Activated T-cell treated with anti-CD3 and anti-CD28 coated beads, Interleukin-2, amount 50 U/mL, for 72 hours (primary cell): Measurements from ENCODE around the gene RNF224. TPM values are rescaled to one million over a fixed set of nuclear protein-coding genes. Genes with fewer than 3 reads are reported as not detected.
"Not testable (repeated sequence)": the region's sequence is repeated elsewhere in the genome, so short reads cannot be mapped to it uniquely, and the experiment has no call there.

Experiments
- ATAC-seq, 2 donors: fragments of 150-1000 bp; cut with Tn5 transposase; replicated peaks in 1 of 2; 2 replicates each; pipeline ENCODE4 v1.10.0; 2021; ENCODE audit warnings: moderate library complexity in 2 of 2, mild to moderate bottlenecking in 1 of 2
- DNase-seq, 2 donors: peaks; one replicate each; pipeline ENCODE4 v3.0.0; 2021 to 2022; ENCODE audit warnings: mixed read lengths in 1 of 2
- H3K27ac Mint-ChIP-seq: one replicate; pipeline ENCODE4 v1.8.0; 2022; ENCODE audit warnings: mild to moderate bottlenecking, moderate library complexity, mixed read lengths
- H3K27me3 Mint-ChIP-seq: one replicate; pipeline ENCODE4 v1.8.0; 2022; ENCODE audit warnings: low read depth, mixed read lengths
- H3K36me3 Mint-ChIP-seq, 2 donors: one replicate each; pipeline ENCODE4 v1.8.0; 2022; ENCODE audit warnings: mixed read lengths in 2 of 2, mild to moderate bottlenecking in 1 of 2; ENCODE audit not compliant: insufficient read depth in 2 of 2
- H3K4me1 Mint-ChIP-seq: one replicate; pipeline ENCODE4 v1.8.0; 2022; ENCODE audit warnings: low read depth, mixed read lengths
- H3K4me3 Mint-ChIP-seq, 2 donors: one replicate each; pipeline ENCODE4 v1.8.0; 2022; ENCODE audit warnings: mild to moderate bottlenecking in 2 of 2, mixed read lengths in 2 of 2, moderate library complexity in 2 of 2
- H3K9me3 Mint-ChIP-seq, 2 donors: one replicate each; pipeline ENCODE4 v1.8.0; 2022; ENCODE audit warnings: mixed read lengths in 2 of 2
- total RNA-seq, 2 donors: library from RNA; stranded (reverse); gene quantifications; one replicate each; pipeline ENCODE4 v1.2.3, GENCODE V29; 2022

Gene RNF224
- total RNA-seq, 2 donors from 2014 or later: 0.14 TPM; not detected in 1

GRCh38 chr9:137255448-137256114 is 28.3 kb downstream of the RNF224 start:
- H3K4me1 Mint-ChIP-seq: peaks cover 14% of the 10 kb centered on the region
- no peak for DNase-seq
- peak overlapping the region; percentile 42 for H3K27ac Mint-ChIP-seq

GRCh38 chr9:137256362-137256761 is 29.1 kb downstream of the RNF224 start:
- no peak for ATAC-seq
- H3K27me3 Mint-ChIP-seq: no peaks in the 10 kb centered on the region
- H3K4me1 Mint-ChIP-seq: peaks cover 14% of the 10 kb centered on the region
- no peaks in the 10 kb centered on the region for H3K9me3 Mint-ChIP-seq
- H3K27ac Mint-ChIP-seq: no peak overlapping the region
- DNase-seq: no peak
- H3K36me3 Mint-ChIP-seq: peaks cover 0 to 3% of the 10 kb centered on the region in 2 donors
- peak overlapping the region; percentile 83 to 87 for H3K4me3 Mint-ChIP-seq

More at GRCh38 chr9:137255448-137256114, 28.3 kb downstream of the RNF224 start:
- Mint-ChIP-seq H3K9me3 (no peaks in the 10 kb centered on the region), H3K27me3 (no peaks in the 10 kb centered on the region), H3K4me3 (peak overlapping the region; percentile 83 to 87), H3K36me3 (peaks cover 0 to 3% of the 10 kb centered on the region in 2 donors)
- peak in 1 of 2 donors; percentile 53 for ATAC-seq

DNA sequence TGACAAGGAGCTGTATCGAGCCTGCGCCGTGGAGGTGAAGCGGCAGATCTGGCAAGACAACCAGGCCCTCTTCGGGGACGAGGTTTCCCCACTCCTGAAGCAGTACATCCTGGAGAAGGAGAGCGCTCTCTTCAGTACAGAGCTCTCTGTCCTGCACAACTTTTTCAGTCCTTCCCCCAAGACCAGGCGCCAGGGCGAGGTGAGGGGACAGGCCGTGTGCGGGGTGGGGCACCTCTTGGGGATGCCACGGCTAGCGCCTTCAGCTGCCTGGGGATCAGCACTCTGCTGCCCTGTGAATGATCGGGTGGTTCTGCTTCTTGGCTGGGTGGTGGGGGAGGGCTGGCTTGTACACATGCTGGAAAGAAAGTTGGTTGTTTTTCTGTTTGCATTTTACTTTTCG is 29.6 kb downstream of the RNF224 start:
- Mint-ChIP-seq H3K4me1 (peaks cover 14% of the 10 kb centered on the region), H3K27ac (no peak overlapping the region), H3K36me3 (peaks cover 0 to 7% of the 10 kb centered on the region in 2 donors), H3K9me3 (no peaks in the 10 kb centered on the region), H3K27me3 (no peaks in the 10 kb centered on the region), H3K4me3 (peak overlapping the region; percentile 83 to 87)
- ATAC-seq (no peak), DNase-seq (no peak)

DNA sequence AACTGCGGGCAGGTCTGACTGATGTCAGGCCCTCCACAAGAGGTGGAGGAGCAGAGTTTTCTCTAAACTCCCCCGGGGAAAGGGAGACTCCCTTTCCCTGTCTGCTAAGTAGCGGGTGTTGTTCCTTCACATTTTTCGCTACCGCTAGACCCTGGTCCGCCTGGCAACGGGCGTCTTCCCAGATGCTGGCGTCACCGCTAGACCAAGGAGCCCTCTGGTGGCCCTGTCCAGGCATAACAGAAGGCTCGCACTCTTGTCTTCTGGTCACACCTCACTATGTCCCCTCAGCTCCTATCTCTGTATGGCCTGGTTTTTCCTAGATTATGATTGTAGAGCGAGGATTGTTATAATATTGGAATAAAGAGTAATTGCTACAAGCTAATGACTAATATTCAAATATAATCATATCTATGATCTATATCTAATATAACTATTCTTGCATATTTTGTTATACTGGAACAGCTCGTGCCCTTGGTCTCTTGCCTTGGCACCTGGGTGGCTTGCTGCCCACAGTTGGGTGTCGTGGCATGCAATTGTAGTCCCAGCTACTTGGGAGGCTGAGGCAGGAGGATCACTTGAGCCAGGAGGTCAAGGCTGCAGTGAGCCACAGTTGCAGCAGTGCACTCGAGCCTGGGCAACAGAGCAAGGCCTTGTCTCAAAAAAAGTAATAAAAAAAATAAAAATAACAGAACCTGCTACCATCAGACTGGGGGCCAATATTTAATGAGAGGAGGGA is 35.0 kb downstream of the RNF224 start:
- not testable (repeated sequence) for H3K9me3 Mint-ChIP-seq, H3K27me3 Mint-ChIP-seq, H3K4me3 Mint-ChIP-seq, DNase-seq, H3K36me3 Mint-ChIP-seq, H3K4me1 Mint-ChIP-seq, ATAC-seq, H3K27ac Mint-ChIP-seq

- H3K27me3 Mint-ChIP-seq: no peaks in the 10 kb centered on the region
- peaks cover 0 to 5% of the 10 kb centered on the region in 2 donors for H3K36me3 Mint-ChIP-seq
- ATAC-seq (no peak), DNase-seq (no peak)
- no peak overlapping the region for H3K27ac Mint-ChIP-seq
- H3K4me3 Mint-ChIP-seq: no peak overlapping the region
- no peaks in the 10 kb centered on the region for H3K4me1 Mint-ChIP-seq
- no peaks in the 10 kb centered on the region for H3K9me3 Mint-ChIP-seq
Observed at GRCh38 chr9:137262909-137263285, 35.6 kb downstream of the RNF224 start.

DNA sequence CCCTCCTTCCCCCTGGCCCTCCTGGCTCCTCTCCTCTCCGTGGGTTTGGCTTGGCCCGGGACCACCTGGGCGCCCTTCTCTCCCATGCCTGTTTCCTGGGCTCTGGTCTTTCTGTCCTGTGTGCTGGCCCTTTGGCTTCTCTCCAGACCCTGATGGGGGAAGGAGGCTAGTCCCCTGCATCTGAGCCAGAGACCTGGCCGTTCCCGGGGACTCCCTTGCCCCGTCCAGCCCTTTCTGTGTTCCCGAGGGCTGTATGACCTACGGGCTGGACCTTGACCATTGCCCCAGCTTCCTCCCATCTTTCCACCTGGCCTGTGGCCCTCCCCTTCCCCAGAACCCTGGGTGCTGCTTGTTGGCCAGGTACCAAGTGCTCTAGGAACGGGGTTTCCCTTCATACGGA is 36.2 kb downstream of the RNF224 start:
- Mint-ChIP-seq H3K4me3 (no peak overlapping the region), H3K36me3 (peaks cover 0 to 5% of the 10 kb centered on the region in 2 donors), H3K4me1 (no peaks in the 10 kb centered on the region), H3K27me3 (no peaks in the 10 kb centered on the region), H3K9me3 (no peaks in the 10 kb centered on the region), H3K27ac (no peak overlapping the region)
- ATAC-seq (no peak), DNase-seq (no peak)

- H3K27ac Mint-ChIP-seq: no peak overlapping the region
- H3K36me3 Mint-ChIP-seq: peaks cover 2 to 5% of the 10 kb centered on the region in 2 donors
- ATAC-seq (no peak), DNase-seq (no peak)
- no peaks in the 10 kb centered on the region for H3K27me3 Mint-ChIP-seq
- H3K4me1 Mint-ChIP-seq: no peaks in the 10 kb centered on the region
- H3K4me3 Mint-ChIP-seq: no peak overlapping the region
- no peaks in the 10 kb centered on the region for H3K9me3 Mint-ChIP-seq
Observed at GRCh38 chr9:137264067-137264466, 36.8 kb downstream of the RNF224 start.

GRCh38 chr9:137265496-137266161 is 38.3 kb downstream of the RNF224 start:
- H3K9me3 Mint-ChIP-seq: no peaks in the 10 kb centered on the region
- H3K36me3 Mint-ChIP-seq: peaks cover 2 to 11% of the 10 kb centered on the region in 2 donors
- no peak overlapping the region for H3K4me3 Mint-ChIP-seq
- H3K27ac Mint-ChIP-seq: no peak overlapping the region
- no peaks in the 10 kb centered on the region for H3K27me3 Mint-ChIP-seq
- no peak for DNase-seq
- peaks cover 11% of the 10 kb centered on the region for H3K4me1 Mint-ChIP-seq
- ATAC-seq: no peak

DNA sequence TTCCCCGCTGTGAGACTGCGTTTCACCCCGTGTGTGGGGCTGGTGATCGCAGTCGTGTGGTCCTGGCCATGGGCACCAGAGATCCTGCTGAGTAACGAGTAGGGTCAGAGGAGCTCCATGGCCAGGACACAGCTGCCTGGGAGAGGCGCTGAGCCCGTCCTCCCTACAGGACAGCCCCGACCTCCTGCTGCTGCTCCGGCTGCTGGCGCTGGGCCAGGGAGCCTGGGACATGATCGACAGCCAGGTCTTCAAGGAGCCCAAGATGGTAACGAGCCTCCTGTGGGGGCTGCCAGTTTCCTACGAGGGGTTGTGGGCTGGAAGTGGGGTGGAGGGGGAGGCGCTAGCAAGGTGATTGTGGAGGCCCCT is 38.8 kb downstream of the RNF224 start:
- Mint-ChIP-seq H3K36me3 (peaks cover 2 to 11% of the 10 kb centered on the region in 2 donors), H3K4me3 (no peak overlapping the region), H3K9me3 (no peaks in the 10 kb centered on the region), H3K27ac (no peak overlapping the region), H3K4me1 (peaks cover 13% of the 10 kb centered on the region), H3K27me3 (no peaks in the 10 kb centered on the region)
- no peak for DNase-seq
- no peak for ATAC-seq

- no peak overlapping the region for H3K4me3 Mint-ChIP-seq
- no peaks in the 10 kb centered on the region for H3K27me3 Mint-ChIP-seq
- no peak for ATAC-seq
- H3K36me3 Mint-ChIP-seq: peaks cover 2 to 8% of the 10 kb centered on the region in 2 donors
- H3K27ac Mint-ChIP-seq: no peak overlapping the region
- H3K9me3 Mint-ChIP-seq: no peaks in the 10 kb centered on the region
- DNase-seq: no peak
- peaks cover 19% of the 10 kb centered on the region for H3K4me1 Mint-ChIP-seq
Observed at GRCh38 chr9:137266585-137267453, 39.5 kb downstream of the RNF224 start.

- Mint-ChIP-seq H3K27ac (no peak overlapping the region), H3K4me3 (no peak overlapping the region), H3K9me3 (no peaks in the 10 kb centered on the region), H3K27me3 (no peaks in the 10 kb centered on the region), H3K36me3 (peaks cover 2 to 6% of the 10 kb centered on the region in 2 donors), H3K4me1 (peaks cover 19% of the 10 kb centered on the region)
- no peak for DNase-seq
- ATAC-seq: no peak
Observed at GRCh38 chr9:137267933-137268355, 40.6 kb downstream of the RNF224 start.

GRCh38 chr9:137268538-137269201 is 41.4 kb downstream of the RNF224 start:
- no peak overlapping the region for H3K27ac Mint-ChIP-seq
- ATAC-seq (no peak), DNase-seq (no peak)
- no peaks in the 10 kb centered on the region for H3K27me3 Mint-ChIP-seq
- H3K36me3 Mint-ChIP-seq: peaks cover 2 to 8% of the 10 kb centered on the region in 2 donors
- peaks cover 19% of the 10 kb centered on the region for H3K4me1 Mint-ChIP-seq
- H3K4me3 Mint-ChIP-seq: no peak overlapping the region
- H3K9me3 Mint-ChIP-seq: no peaks in the 10 kb centered on the region
